K562 (cell line): Measurements from ENCODE around the gene MLANA.

Experiments
- ELF4 ChIP-seq: fragments of 450-650 bp; formaldehyde crosslinking; IDR thresholded peaks from 2 replicates; pipeline ENCODE4 v1.4.0; 2022; ENCODE audit warnings: missing genetic modification characterization
- NFIC ChIP-seq: fragments of 450-650 bp; IDR thresholded peaks from 2 replicates; pipeline ENCODE4 v1.6.1; 2017; ENCODE audit warnings: mild to moderate bottlenecking, inconsistent platforms
- SMC3 ChIP-seq: conservative IDR thresholded peaks from 2 replicates; pipeline ENCODE4 v1.6.1; 2011; ENCODE audit warnings: low read depth, low read length, improper control_type of control experiment; ENCODE audit not compliant: insufficient read depth
- TFAM ChIP-seq: fragments of 250-450 bp; sonication (Bioruptor Pico); conservative IDR thresholded peaks from 2 replicates; pipeline ENCODE4 v1.5.0; 2021; ENCODE audit warnings: mild to moderate bottlenecking, moderate library complexity
- TF ChIP-seq, protein P1 (sequence below), 3 experiments: IDR thresholded peaks in 2 of 3; conservative IDR thresholded peaks in 1 of 3; 2 replicates each; pipeline ENCODE4 v1.5.1; 2011 to 2012; ENCODE audit warnings: low read length in 3 of 3, mild to moderate bottlenecking in 3 of 3, control low read depth in 2 of 3, improper control_type of control experiment in 1 of 3, inconsistent platforms in 1 of 3, low read depth in 1 of 3, mixed read lengths in 1 of 3, moderate library complexity in 1 of 3; ENCODE audit not compliant: insufficient read depth in 2 of 3

DNA sequence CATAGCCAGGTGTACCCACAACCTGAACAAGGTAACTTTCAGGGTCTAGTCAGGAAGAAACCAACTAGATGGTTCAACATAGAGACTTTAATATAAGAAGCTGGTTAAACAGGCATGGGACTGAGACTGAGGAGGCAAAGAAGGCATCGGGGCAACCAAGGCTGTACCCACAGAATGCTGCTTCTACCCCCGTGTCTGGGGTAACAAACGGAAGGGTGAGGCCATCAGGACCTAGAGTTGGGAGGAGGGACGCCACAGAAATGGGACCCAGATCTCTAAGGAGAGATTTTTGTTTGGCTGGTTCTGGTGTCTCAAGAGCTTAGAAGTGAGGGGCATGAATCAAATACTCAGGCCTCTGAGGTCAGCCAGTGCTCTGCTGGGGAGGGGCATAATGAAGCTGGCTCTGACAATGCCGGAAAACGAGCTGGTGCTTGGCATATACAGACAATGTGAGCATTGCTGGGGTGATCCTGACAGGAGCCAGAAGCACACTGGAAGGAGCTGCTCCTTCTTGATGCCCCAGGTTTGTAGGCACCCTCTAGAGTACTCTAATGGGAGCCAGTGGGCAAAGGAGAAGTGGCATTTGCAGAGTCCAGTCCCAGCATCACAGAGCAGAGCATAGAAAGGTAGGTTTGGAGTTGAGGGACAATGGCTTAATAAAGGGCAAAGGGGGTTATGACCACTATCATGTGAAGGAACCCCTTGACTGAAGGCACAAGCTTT lies 3.7 kb downstream of the MLANA start:
- no peak for TF ChIP-seq ELF4 (CRISPR knock-in tag)
- TF ChIP-seq SMC3: no peak
- TF ChIP-seq TFAM (CRISPR knock-in tag): no peak
- TF ChIP-seq, protein P1, sequence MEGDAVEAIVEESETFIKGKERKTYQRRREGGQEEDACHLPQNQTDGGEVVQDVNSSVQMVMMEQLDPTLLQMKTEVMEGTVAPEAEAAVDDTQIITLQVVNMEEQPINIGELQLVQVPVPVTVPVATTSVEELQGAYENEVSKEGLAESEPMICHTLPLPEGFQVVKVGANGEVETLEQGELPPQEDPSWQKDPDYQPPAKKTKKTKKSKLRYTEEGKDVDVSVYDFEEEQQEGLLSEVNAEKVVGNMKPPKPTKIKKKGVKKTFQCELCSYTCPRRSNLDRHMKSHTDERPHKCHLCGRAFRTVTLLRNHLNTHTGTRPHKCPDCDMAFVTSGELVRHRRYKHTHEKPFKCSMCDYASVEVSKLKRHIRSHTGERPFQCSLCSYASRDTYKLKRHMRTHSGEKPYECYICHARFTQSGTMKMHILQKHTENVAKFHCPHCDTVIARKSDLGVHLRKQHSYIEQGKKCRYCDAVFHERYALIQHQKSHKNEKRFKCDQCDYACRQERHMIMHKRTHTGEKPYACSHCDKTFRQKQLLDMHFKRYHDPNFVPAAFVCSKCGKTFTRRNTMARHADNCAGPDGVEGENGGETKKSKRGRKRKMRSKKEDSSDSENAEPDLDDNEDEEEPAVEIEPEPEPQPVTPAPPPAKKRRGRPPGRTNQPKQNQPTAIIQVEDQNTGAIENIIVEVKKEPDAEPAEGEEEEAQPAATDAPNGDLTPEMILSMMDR (IDR thresholded peaks at IDR 0.05 in 2 of 3, conservative IDR thresholded peaks at IDR 0.05 in 1 of 3; ENCODE audit: insufficient read depth in 2 of 3, low read depth in 1 of 3, low read length in 3 of 3): no peak
- no peak for TF ChIP-seq NFIC
